ENCODE data around the gene SLC24A3. TPM values are rescaled to one million over a fixed set of nuclear protein-coding genes. Genes with fewer than 3 reads are reported as not detected.
A peak's percentile ranks its signal among the peaks of the same experiment; 100 is the strongest.

SLC24A3 gene
- total RNA-seq, 1 donor from 2014 or later: 0.21 TPM

DNA sequence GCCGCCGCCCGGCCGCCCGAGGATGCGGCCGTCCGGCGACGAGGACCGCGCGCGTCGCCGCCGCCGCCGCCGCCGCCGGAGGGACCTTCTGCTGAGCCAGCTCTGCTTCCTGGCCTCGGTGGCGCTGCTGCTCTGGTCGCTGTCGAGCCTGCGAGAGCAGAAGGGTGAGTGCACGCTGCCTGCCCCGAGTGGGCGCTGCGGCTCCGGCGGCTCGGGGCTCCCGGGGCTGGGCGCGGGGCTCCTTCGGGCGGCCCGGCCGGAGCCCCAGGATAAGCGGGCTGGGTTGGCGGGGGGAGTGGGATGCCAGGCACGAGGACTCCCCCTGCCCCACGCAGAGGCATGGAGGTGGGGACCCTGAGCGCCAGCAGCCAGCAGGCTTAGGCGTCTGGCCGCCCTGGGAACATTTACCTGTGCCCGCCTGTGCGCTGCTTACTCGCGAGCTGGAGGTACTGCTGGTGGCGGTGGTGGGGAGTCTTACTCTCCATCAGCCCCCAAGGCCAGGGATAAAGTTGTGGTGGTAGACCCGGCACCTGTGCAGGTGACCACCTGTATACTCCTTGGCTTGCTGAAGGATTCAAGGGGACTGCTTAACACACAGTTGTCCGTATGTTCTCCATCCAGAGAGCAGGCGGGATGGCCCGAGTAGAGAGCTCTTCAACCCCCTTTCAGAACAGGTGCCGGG is 520 bp downstream of the SLC24A3 start:
- peaks cover 23% of the 10 kb centered on the region for H3K27me3 Mint-ChIP-seq (ENCODE audit: insufficient read depth, low read depth)
- H3K27me3 ChIP-seq: peaks cover 60% of the 10 kb centered on the region
- no peaks in the 10 kb centered on the region for H3K4me1 Mint-ChIP-seq
- no peaks in the 10 kb centered on the region for H3K4me1 ChIP-seq
- DNase-seq (ENCODE audit: low spot score): peak; percentile 91
- H3K27ac ChIP-seq: no peak overlapping the region
- H3K4me3 Mint-ChIP-seq: peak overlapping the region; percentile 70
- H3K79me2 ChIP-seq (ENCODE audit: low read depth): no peaks in the 10 kb centered on the region
- H3K9ac ChIP-seq: no peak overlapping the region
- TF ChIP-seq, protein P1, sequence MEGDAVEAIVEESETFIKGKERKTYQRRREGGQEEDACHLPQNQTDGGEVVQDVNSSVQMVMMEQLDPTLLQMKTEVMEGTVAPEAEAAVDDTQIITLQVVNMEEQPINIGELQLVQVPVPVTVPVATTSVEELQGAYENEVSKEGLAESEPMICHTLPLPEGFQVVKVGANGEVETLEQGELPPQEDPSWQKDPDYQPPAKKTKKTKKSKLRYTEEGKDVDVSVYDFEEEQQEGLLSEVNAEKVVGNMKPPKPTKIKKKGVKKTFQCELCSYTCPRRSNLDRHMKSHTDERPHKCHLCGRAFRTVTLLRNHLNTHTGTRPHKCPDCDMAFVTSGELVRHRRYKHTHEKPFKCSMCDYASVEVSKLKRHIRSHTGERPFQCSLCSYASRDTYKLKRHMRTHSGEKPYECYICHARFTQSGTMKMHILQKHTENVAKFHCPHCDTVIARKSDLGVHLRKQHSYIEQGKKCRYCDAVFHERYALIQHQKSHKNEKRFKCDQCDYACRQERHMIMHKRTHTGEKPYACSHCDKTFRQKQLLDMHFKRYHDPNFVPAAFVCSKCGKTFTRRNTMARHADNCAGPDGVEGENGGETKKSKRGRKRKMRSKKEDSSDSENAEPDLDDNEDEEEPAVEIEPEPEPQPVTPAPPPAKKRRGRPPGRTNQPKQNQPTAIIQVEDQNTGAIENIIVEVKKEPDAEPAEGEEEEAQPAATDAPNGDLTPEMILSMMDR (IDR thresholded peaks at IDR 0.05): peak; percentile 59
- TF ChIP-seq EZH2phosphoT487 (IDR thresholded peaks at IDR 0.05) (peak; percentile 42), EZH2 (IDR thresholded peaks at IDR 0.05) (peak; percentile 52)
- H3K4me3 ChIP-seq: peak overlapping the region; percentile 65
- H3K9me3 Mint-ChIP-seq: no peaks in the 10 kb centered on the region
- H3K9me3 ChIP-seq (ENCODE audit: low read depth): no peaks in the 10 kb centered on the region
- no peaks in the 10 kb centered on the region for H3F3A ChIP-seq (ENCODE audit: low read depth)
- peak overlapping the region; percentile 93 for H2AFZ ChIP-seq (replicated peaks)
- H3K36me3 Mint-ChIP-seq: no peaks in the 10 kb centered on the region
- H3K36me3 ChIP-seq: no peaks in the 10 kb centered on the region
- H3K4me2 ChIP-seq: peak overlapping the region; percentile 83
- H3K27ac Mint-ChIP-seq: no peak overlapping the region
- no peaks in the 10 kb centered on the region for H4K20me1 ChIP-seq (ENCODE audit: low read depth)

DNA sequence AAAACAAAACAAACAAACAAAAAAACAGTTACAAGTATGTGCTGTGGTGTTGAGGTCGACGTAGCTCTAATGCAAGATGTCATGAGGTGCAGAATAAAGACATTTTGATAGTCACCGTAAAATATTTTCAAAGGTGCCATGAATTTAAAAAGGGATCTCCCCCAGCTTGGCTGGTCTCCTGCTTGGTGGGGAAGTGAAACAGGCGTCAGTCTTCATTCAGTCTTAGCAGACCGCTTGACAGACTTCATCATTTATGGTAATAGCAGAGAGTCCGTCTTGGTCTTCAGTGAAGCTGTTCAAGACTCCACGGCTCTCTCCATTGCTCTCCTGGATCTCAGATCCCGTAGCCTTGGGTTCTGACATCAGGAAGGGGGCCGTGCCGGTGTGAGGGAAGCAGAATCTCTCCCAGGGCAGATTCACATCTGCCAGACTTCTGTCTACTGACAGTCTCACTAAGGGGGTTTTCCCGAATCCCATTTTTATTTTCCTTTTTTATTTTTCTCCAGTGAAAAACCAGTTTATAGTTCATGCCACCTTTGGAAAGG is 1.6 kb downstream of the SLC24A3 start:
- no peak for DNase-seq (ENCODE audit: low spot score)
- Histone ChIP-seq H3K79me2 (ENCODE audit: low read depth) (no peaks in the 10 kb centered on the region), H2AFZ (replicated peaks) (no peak overlapping the region), H3K4me3 (no peak overlapping the region), H3K27ac (no peak overlapping the region), H3K27me3 (peaks cover 60% of the 10 kb centered on the region), H4K20me1 (ENCODE audit: low read depth) (no peaks in the 10 kb centered on the region), H3K4me1 (no peaks in the 10 kb centered on the region), H3K4me2 (no peak overlapping the region), H3K36me3 (no peaks in the 10 kb centered on the region), H3K9me3 (ENCODE audit: low read depth) (no peaks in the 10 kb centered on the region), H3K9ac (no peak overlapping the region), H3F3A (ENCODE audit: low read depth) (no peaks in the 10 kb centered on the region)
- no peaks in the 10 kb centered on the region for H3K9me3 Mint-ChIP-seq
- TF ChIP-seq EZH2 (IDR thresholded peaks at IDR 0.05): no peak
- TF ChIP-seq, protein P1 (IDR thresholded peaks at IDR 0.05): no peak
- TF ChIP-seq EZH2phosphoT487 (IDR thresholded peaks at IDR 0.05): no peak
- no peaks in the 10 kb centered on the region for H3K36me3 Mint-ChIP-seq
- no peak overlapping the region for H3K27ac Mint-ChIP-seq
- H3K27me3 Mint-ChIP-seq (ENCODE audit: insufficient read depth, low read depth): peaks cover 23% of the 10 kb centered on the region
- H3K4me1 Mint-ChIP-seq: no peaks in the 10 kb centered on the region
- peak overlapping the region; percentile 70 for H3K4me3 Mint-ChIP-seq

DNA sequence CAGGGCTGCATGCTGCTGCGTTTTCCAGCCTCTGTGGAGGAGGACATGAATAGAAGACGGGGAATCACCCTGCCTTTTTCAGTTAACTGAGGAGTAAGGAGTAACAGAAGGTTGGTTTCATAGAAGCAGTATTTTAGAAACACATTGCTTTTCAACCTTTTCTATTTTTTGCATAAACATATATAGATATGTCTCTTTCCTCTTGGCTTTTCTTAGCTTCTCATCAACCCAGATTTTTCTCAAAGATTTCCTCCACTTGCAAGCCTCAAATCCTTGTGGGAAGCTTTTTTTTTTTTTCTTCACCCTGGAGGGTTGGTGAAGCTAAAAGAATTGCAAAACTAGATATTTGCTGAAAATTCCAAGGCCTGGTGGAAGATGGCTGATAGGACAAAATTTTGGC is 6.0 kb downstream of the SLC24A3 start:
- no peak overlapping the region for H3K4me3 Mint-ChIP-seq
- no peaks in the 10 kb centered on the region for H3K36me3 Mint-ChIP-seq
- TF ChIP-seq, protein P1 (IDR thresholded peaks at IDR 0.05): no peak
- no peak for TF ChIP-seq EZH2phosphoT487 (IDR thresholded peaks at IDR 0.05)
- TF ChIP-seq EZH2 (IDR thresholded peaks at IDR 0.05): no peak

More for the DNA sequence above, 6.0 kb downstream of the SLC24A3 start:
- Histone ChIP-seq H3K4me2 (no peak overlapping the region), H3F3A (ENCODE audit: low read depth) (no peaks in the 10 kb centered on the region), H4K20me1 (ENCODE audit: low read depth) (no peaks in the 10 kb centered on the region), H2AFZ (replicated peaks) (no peak overlapping the region), H3K9me3 (ENCODE audit: low read depth) (no peaks in the 10 kb centered on the region), H3K36me3 (no peaks in the 10 kb centered on the region), H3K27ac (no peak overlapping the region), H3K4me3 (no peak overlapping the region), H3K9ac (no peak overlapping the region), H3K79me2 (ENCODE audit: low read depth) (no peaks in the 10 kb centered on the region), H3K4me1 (no peaks in the 10 kb centered on the region), H3K27me3 (peaks cover 25% of the 10 kb centered on the region)
- Mint-ChIP-seq H3K4me1 (no peaks in the 10 kb centered on the region), H3K27me3 (ENCODE audit: insufficient read depth, low read depth) (peaks cover 11% of the 10 kb centered on the region), H3K9me3 (no peaks in the 10 kb centered on the region), H3K27ac (no peak overlapping the region)
- DNase-seq (ENCODE audit: low spot score): no peak
